ENCODE measurements around the gene CUTA.

Gene CUTA

GRCh38 chr6:33437666-33438065, 19.8 kb upstream of the CUTA start:
- no peak for DNase-seq
- H3K4me3 Mint-ChIP-seq, result no peak overlapping the region
- H3K27me3 Mint-ChIP-seq (ENCODE audit: low read depth, poor library complexity), result no peaks in the 10 kb centered on the region
- peaks cover 25% of the 10 kb centered on the region for H3K4me1 Mint-ChIP-seq
- H3K36me3 Mint-ChIP-seq (ENCODE audit: low read depth), result peaks cover 66% of the 10 kb centered on the region
- no peak for TF ChIP-seq CTCF (IDR thresholded peaks at IDR 0.05)
- no peaks in the 10 kb centered on the region for H3K9me3 Mint-ChIP-seq
- H3K27ac Mint-ChIP-seq, result no peak overlapping the region

- H3K27me3 Mint-ChIP-seq (ENCODE audit: low read depth, poor library complexity), result no peaks in the 10 kb centered on the region
- DNase-seq, result no peak
- no peaks in the 10 kb centered on the region for H3K9me3 Mint-ChIP-seq
- H3K4me1 Mint-ChIP-seq, result peaks cover 51% of the 10 kb centered on the region
- no peak for TF ChIP-seq CTCF (IDR thresholded peaks at IDR 0.05)
- H3K27ac Mint-ChIP-seq, result no peak overlapping the region
- H3K36me3 Mint-ChIP-seq (ENCODE audit: low read depth), result peaks cover 49% of the 10 kb centered on the region
- no peak overlapping the region for H3K4me3 Mint-ChIP-seq
These were observed 17.1 kb upstream of the CUTA start for GRCh38 chr6:33434961-33435360.

- Mint-ChIP-seq H3K36me3 (ENCODE audit: low read depth) (peaks cover 36% of the 10 kb centered on the region), H3K4me3 (peak overlapping the region; percentile 68), H3K4me1 (peaks cover 64% of the 10 kb centered on the region), H3K27me3 (ENCODE audit: low read depth, poor library complexity) (no peaks in the 10 kb centered on the region), H3K27ac (no peak overlapping the region), H3K9me3 (no peaks in the 10 kb centered on the region)
- no peak for TF ChIP-seq CTCF (IDR thresholded peaks at IDR 0.05)
- DNase-seq, result no peak
These were observed 15.8 kb upstream of the CUTA start for GRCh38 chr6:33433544-33434191.

GRCh38 chr6:33433001-33433543, 15.2 kb upstream of the CUTA start:
- DNase-seq, result no peak
- peaks cover 69% of the 10 kb centered on the region for H3K4me1 Mint-ChIP-seq
- peak overlapping the region; percentile 75 for H3K4me3 Mint-ChIP-seq
- H3K9me3 Mint-ChIP-seq, result no peaks in the 10 kb centered on the region
- peak overlapping the region; percentile 81 for H3K27ac Mint-ChIP-seq
- no peaks in the 10 kb centered on the region for H3K27me3 Mint-ChIP-seq (ENCODE audit: low read depth, poor library complexity)
- H3K36me3 Mint-ChIP-seq (ENCODE audit: low read depth), result peaks cover 30% of the 10 kb centered on the region
- TF ChIP-seq CTCF (IDR thresholded peaks at IDR 0.05), result no peak

- H3K4me3 Mint-ChIP-seq, result peak overlapping the region; percentile 75
These were observed 14.6 kb upstream of the CUTA start for GRCh38 chr6:33432546-33432945.

More at GRCh38 chr6:33432546-33432945, 14.6 kb upstream of the CUTA start:
- no peaks in the 10 kb centered on the region for H3K9me3 Mint-ChIP-seq
- peaks cover 70% of the 10 kb centered on the region for H3K4me1 Mint-ChIP-seq
- no peak for TF ChIP-seq CTCF (IDR thresholded peaks at IDR 0.05)
- no peaks in the 10 kb centered on the region for H3K27me3 Mint-ChIP-seq (ENCODE audit: low read depth, poor library complexity)
- peaks cover 26% of the 10 kb centered on the region for H3K36me3 Mint-ChIP-seq (ENCODE audit: low read depth)
- peak overlapping the region; percentile 81 for H3K27ac Mint-ChIP-seq
- DNase-seq, result no peak
